CD14-positive monocyte (primary cell): Measurements from ENCODE around the gene AP2B1. TPM values are rescaled to one million over a fixed set of nuclear protein-coding genes. Genes with fewer than 3 reads are reported as not detected.
"Not testable (repeated sequence)": the region's sequence is repeated elsewhere in the genome, so short reads cannot be mapped to it uniquely, and the experiment has no call there.

ENCODE experiments used
- DNase-seq, 3 donors: peaks; one replicate each; pipeline ENCODE4 v3.0.0-alpha.2; 2011 to 2022
- H2AFZ ChIP-seq: 2 replicates; pipeline ENCODE4 v1.6.0; 2012; ENCODE audit warnings: mild to moderate bottlenecking, low read depth, low read length, inconsistent platforms; ENCODE audit not compliant: insufficient read depth, poor library complexity, severe bottlenecking
- H3K27ac ChIP-seq, 2 donors: 1 replicate in 1 of 2; 2 replicates in 1 of 2; pipeline ENCODE4 v1.5.1; 2012 to 2013; ENCODE audit warnings: low read length in 2 of 2, control low read depth in 1 of 2, inconsistent platforms in 1 of 2, low read depth in 1 of 2, mild to moderate bottlenecking in 1 of 2
- H3K27me3 ChIP-seq, 2 donors: one replicate each; pipeline versions ENCODE4 v1.6.0 to v1.6.1; 2011 to 2013; ENCODE audit warnings: low read length in 2 of 2; ENCODE audit not compliant: control insufficient read depth in 2 of 2, insufficient read depth in 2 of 2
- H3K36me3 ChIP-seq, 2 donors: replicated peaks in 1 of 2; 1 replicate in 1 of 2; 2 replicates in 1 of 2; pipeline versions ENCODE4 v1.5.1 to v1.6.1; 2012 to 2013; ENCODE audit warnings: low read length in 2 of 2, control low read depth in 1 of 2, inconsistent platforms in 1 of 2, mild to moderate bottlenecking in 1 of 2; ENCODE audit not compliant: insufficient read depth in 2 of 2, control insufficient read depth in 1 of 2
- H3K4me1 ChIP-seq, 2 donors: 1 replicate in 1 of 2; 2 replicates in 1 of 2; pipeline versions ENCODE4 v1.5.1 to v1.6.1; 2012 to 2013; ENCODE audit warnings: low read length in 2 of 2, control low read depth in 1 of 2, inconsistent platforms in 1 of 2, mild to moderate bottlenecking in 1 of 2, moderate library complexity in 1 of 2; ENCODE audit not compliant: insufficient read depth in 2 of 2, control insufficient read depth in 1 of 2
- H3K4me2 ChIP-seq: replicated peaks from 2 replicates; pipeline ENCODE3; 2012; ENCODE audit warnings: low read length, moderate library complexity, mild to moderate bottlenecking; ENCODE audit not compliant: poor library complexity, severe bottlenecking; ENCODE audit errors: extremely low read depth
- H3K4me3 ChIP-seq, 3 experiments: fragments of 200-600 bp in 1 of 3; sonication (generic) in 1 of 3; replicated peaks in 1 of 3; 1 replicate in 2 of 3; 2 replicates in 1 of 3; pipeline ENCODE4 v1.5.1; 2011 to 2013; ENCODE audit warnings: low read length in 3 of 3, mild to moderate bottlenecking in 3 of 3, control low read depth in 2 of 3, low read depth in 2 of 3, inconsistent platforms in 1 of 3, moderate library complexity in 1 of 3
- H3K79me2 ChIP-seq: 2 replicates; pipeline ENCODE4 v1.6.0; 2012; ENCODE audit warnings: mild to moderate bottlenecking, control low read depth, inconsistent platforms, low read length, moderate library complexity; ENCODE audit not compliant: insufficient read depth
- H3K9ac ChIP-seq: 2 replicates; pipeline ENCODE4 v1.6.0; 2017; ENCODE audit warnings: low read length, mild to moderate bottlenecking; ENCODE audit not compliant: insufficient read depth, poor library complexity, severe bottlenecking
- H3K9me3 ChIP-seq, 2 donors: replicated peaks in 1 of 2; 1 replicate in 1 of 2; 2 replicates in 1 of 2; pipeline versions ENCODE4 v1.5.1 to v1.6.1; 2012 to 2013; ENCODE audit warnings: low read length in 2 of 2, control low read depth in 1 of 2; ENCODE audit not compliant: control insufficient read depth in 1 of 2, insufficient read depth in 1 of 2
- H4K20me1 ChIP-seq: 2 replicates; pipeline ENCODE4 v1.6.0; 2012; ENCODE audit warnings: mild to moderate bottlenecking, low read length, control low read depth, moderate library complexity; ENCODE audit not compliant: insufficient read depth
- H3K27ac Mint-ChIP-seq, 7 donors: one replicate each; pipeline ENCODE4 v1.8.0; 2020; ENCODE audit warnings: mild to moderate bottlenecking in 7 of 7, mixed read lengths in 7 of 7, moderate library complexity in 6 of 7, inconsistent platforms in 2 of 7
- H3K27me3 Mint-ChIP-seq, 3 donors: one replicate each; pipeline ENCODE4 v1.8.0; 2021 to 2022; ENCODE audit warnings: low read depth in 3 of 3, mild to moderate bottlenecking in 3 of 3, mixed read lengths in 3 of 3, moderate library complexity in 3 of 3, inconsistent platforms in 1 of 3
- H3K36me3 Mint-ChIP-seq, 2 donors: one replicate each; pipeline ENCODE4 v1.8.0; 2020; ENCODE audit warnings: mixed read lengths in 2 of 2, inconsistent platforms in 1 of 2, mild to moderate bottlenecking in 1 of 2
- H3K4me1 Mint-ChIP-seq: one replicate; pipeline ENCODE4 v1.8.0; 2020; ENCODE audit warnings: mild to moderate bottlenecking, mixed read lengths
- H3K4me3 Mint-ChIP-seq, 2 donors: one replicate each; pipeline ENCODE4 v1.8.0; 2020; ENCODE audit warnings: mild to moderate bottlenecking in 2 of 2, mixed read lengths in 2 of 2, moderate library complexity in 1 of 2
- H3K9me3 Mint-ChIP-seq, 7 donors: one replicate each; pipeline ENCODE4 v1.8.0; 2020 to 2022; ENCODE audit warnings: mixed read lengths in 7 of 7, mild to moderate bottlenecking in 6 of 7, moderate library complexity in 6 of 7, inconsistent platforms in 2 of 7
- WGBS: methylation state at CpG from one replicate; pipeline ENCODE4 v1.1.5; 2013; ENCODE audit warnings: missing lambda C conversion rate; ENCODE audit not compliant: insufficient coverage; 5-methylcytosine and 5-hydroxymethylcytosine counted together
- intact Hi-C, 2 donors: fragments of 100-400 bp; cut with micrococcal nuclease; formaldehyde crosslinking; loops; one replicate each; pipeline versions ENCODE4 v1.15.0 to v1.15.1; 2023
- polyA plus RNA-seq, 3 donors: library from polyadenylated mRNA; depleted of rRNA in 1 of 3; unstranded in 2 of 3; stranded (reverse) in 1 of 3; fragments of 300-500 nt in 2 of 3; fragments of >200 nt in 1 of 3; fragmentation: Illumina TruSeq in 2 of 3; gene quantifications; 1 replicate in 2 of 3; 2 replicates in 1 of 3; pipeline ENCODE4 v1.2.3, GENCODE V29; 2012 to 2021
- TF ChIP-seq, protein P1 (sequence below): fragments of 200-600 bp; IDR thresholded peaks from one replicate; pipeline ENCODE4 v1.8.0; 2022; ENCODE audit warnings: antibody characterized with exemption, mild to moderate bottlenecking

Gene AP2B1
- polyA plus RNA-seq, 3 donors = 28.7 to 44.2 (median 29.4) TPM

DNA sequence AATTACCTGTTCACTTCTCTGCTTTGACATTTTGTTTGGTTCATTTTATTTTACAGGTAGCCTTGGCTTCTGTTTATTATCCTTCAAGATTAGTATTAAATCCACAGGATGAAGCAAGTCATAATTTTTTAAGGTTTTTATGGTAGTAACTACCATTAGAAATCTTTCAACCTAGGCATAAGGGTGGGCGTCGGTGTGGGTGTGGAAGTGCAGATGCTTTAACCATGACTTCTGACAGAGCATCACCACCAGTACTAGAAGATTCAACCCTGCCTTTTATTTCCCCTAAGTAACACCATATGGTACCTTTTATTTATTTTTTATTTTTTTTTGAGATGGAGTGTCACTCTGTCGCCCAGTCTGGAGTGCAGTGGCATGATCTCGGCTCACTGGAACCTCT is 22.7 kb downstream of the AP2B1 start:
- 100% methylated on average over 1 of the region's 4 CpGs for WGBS
- DNase-seq = no peak
- no peaks in the 10 kb centered on the region for H3K79me2 ChIP-seq
- peaks cover 67 to 91% of the 10 kb centered on the region in 2 donors for H3K36me3 ChIP-seq
- H3K4me3 ChIP-seq = no peak overlapping the region
- TF ChIP-seq, protein P1, sequence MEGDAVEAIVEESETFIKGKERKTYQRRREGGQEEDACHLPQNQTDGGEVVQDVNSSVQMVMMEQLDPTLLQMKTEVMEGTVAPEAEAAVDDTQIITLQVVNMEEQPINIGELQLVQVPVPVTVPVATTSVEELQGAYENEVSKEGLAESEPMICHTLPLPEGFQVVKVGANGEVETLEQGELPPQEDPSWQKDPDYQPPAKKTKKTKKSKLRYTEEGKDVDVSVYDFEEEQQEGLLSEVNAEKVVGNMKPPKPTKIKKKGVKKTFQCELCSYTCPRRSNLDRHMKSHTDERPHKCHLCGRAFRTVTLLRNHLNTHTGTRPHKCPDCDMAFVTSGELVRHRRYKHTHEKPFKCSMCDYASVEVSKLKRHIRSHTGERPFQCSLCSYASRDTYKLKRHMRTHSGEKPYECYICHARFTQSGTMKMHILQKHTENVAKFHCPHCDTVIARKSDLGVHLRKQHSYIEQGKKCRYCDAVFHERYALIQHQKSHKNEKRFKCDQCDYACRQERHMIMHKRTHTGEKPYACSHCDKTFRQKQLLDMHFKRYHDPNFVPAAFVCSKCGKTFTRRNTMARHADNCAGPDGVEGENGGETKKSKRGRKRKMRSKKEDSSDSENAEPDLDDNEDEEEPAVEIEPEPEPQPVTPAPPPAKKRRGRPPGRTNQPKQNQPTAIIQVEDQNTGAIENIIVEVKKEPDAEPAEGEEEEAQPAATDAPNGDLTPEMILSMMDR = no peak
- H3K4me3 Mint-ChIP-seq = no peak overlapping the region
- intact Hi-C loops = loop anchor here in 1 of 2 donors (5.0 kb wide), 1 partner anchor 137 kb away; no protein-coding TSS in a partner anchor
- H3K36me3 Mint-ChIP-seq = peaks cover 73 to 80% of the 10 kb centered on the region in 2 donors
- no peaks in the 10 kb centered on the region for H3K9me3 ChIP-seq
- H3K27me3 ChIP-seq = no peaks in the 10 kb centered on the region
- peaks cover 4% of the 10 kb centered on the region for H4K20me1 ChIP-seq
- H3K27ac Mint-ChIP-seq = no peak overlapping the region
- no peak overlapping the region for H2AFZ ChIP-seq
- no peaks in the 10 kb centered on the region for H3K4me1 Mint-ChIP-seq
- no peaks in the 10 kb centered on the region for H3K4me1 ChIP-seq
- H3K27me3 Mint-ChIP-seq = no peaks in the 10 kb centered on the region
- H3K9me3 Mint-ChIP-seq = no peaks in the 10 kb centered on the region
- no peak overlapping the region for H3K27ac ChIP-seq
- no peak overlapping the region for H3K9ac ChIP-seq
- no peak overlapping the region for H3K4me2 ChIP-seq

DNA sequence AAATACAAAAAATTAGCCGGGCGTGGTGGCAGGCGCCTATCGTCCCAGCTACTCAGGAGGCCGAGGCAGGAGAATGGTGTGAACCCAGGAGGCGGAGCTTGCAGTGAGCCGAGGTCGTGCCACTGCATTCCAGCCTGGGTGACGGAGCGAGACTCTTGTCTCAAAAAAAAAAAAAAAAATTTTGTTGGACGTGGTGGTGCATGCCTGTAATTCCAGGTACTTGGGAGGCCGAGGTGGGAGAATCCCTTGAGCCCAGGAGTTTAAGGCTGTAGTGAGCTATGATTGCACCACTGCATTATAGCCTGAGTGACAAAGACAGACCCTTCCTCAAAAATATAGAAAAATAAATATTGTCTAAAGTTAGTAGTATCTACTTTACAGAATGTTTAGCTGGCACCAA is 23.6 kb downstream of the AP2B1 start:
- H3K9me3 ChIP-seq, H3K4me2 ChIP-seq, H4K20me1 ChIP-seq, H3K9ac ChIP-seq, H3K27me3 ChIP-seq, H3K4me1 ChIP-seq, H3K4me3 ChIP-seq, H2AFZ ChIP-seq, H3K27me3 Mint-ChIP-seq, H3K27ac ChIP-seq, H3K27ac Mint-ChIP-seq, H3K4me3 Mint-ChIP-seq, H3K4me1 Mint-ChIP-seq, H3K9me3 Mint-ChIP-seq, DNase-seq, H3K79me2 ChIP-seq: not testable (repeated sequence)
- peaks cover 70 to 75% of the 10 kb centered on the region in 2 donors for H3K36me3 Mint-ChIP-seq
- H3K36me3 ChIP-seq = peaks cover 65 to 87% of the 10 kb centered on the region in 2 donors
- intact Hi-C loops = loop anchor here in 1 of 2 donors (5.0 kb wide), 1 partner anchor 137 kb away; no protein-coding TSS in a partner anchor
- 93% methylated on average over 10 of the region's 12 CpGs for WGBS
